T-helper 17 cell (primary cell): ENCODE measurements around the gene HOXB1. TPM values are rescaled to one million over a fixed set of nuclear protein-coding genes. Genes with fewer than 3 reads are reported as not detected.
"Not testable (repeated sequence)": the region's sequence is repeated elsewhere in the genome, so short reads cannot be mapped to it uniquely, and the experiment has no call there.

Source experiments
- ATAC-seq: fragments of 150-1000 bp; cut with Tn5 transposase; 2 replicates; pipeline ENCODE4 v1.10.0; 2021; ENCODE audit warnings: mild to moderate bottlenecking, moderate library complexity
- DNase-seq, 3 donors: peaks; one replicate each; pipeline versions ENCODE4 v3.0.0 to v3.0.0-alpha.2; 2020 to 2021
- H3K9me3 ChIP-seq: one replicate; pipeline ENCODE4 v1.7.0; 2013; ENCODE audit warnings: low read length, mild to moderate bottlenecking; ENCODE audit not compliant: control insufficient read depth, poor library complexity, severe bottlenecking
- H3K27ac Mint-ChIP-seq: one replicate; pipeline ENCODE4 v1.8.0; 2022; ENCODE audit warnings: mild to moderate bottlenecking, moderate library complexity, mixed read lengths
- H3K27me3 Mint-ChIP-seq: one replicate; pipeline ENCODE4 v1.8.0; 2022; ENCODE audit warnings: mixed read lengths
- H3K36me3 Mint-ChIP-seq: one replicate; pipeline ENCODE4 v1.8.0; 2022; ENCODE audit warnings: low read depth, mixed read lengths
- H3K4me1 Mint-ChIP-seq: one replicate; pipeline ENCODE4 v1.8.0; 2022; ENCODE audit warnings: mild to moderate bottlenecking, mixed read lengths
- H3K4me3 Mint-ChIP-seq: one replicate; pipeline ENCODE4 v1.8.0; 2022; ENCODE audit warnings: mild to moderate bottlenecking, moderate library complexity, mixed read lengths
- total RNA-seq, 4 donors: library from RNA in 2 of 4; stranded (reverse) in 2 of 4; gene quantifications; one replicate each; pipeline ENCODE4 v1.2.3 and lab custom pipeline; 2022 to 2026

The HOXB1 gene
- total RNA-seq, 2 donors from 2014 or later, result not detected

- H3K4me1 Mint-ChIP-seq, result peaks cover 5% of the 10 kb centered on the region
Observed at GRCh38 chr17:48522031-48522653, 8.7 kb downstream of the HOXB1 start.

GRCh38 chr17:48520631-48521079 lies 10.2 kb downstream of the HOXB1 start:
- ATAC-seq, result no peak
- Mint-ChIP-seq H3K4me3 (no peak overlapping the region), H3K4me1 (peaks cover 2% of the 10 kb centered on the region), H3K27ac (no peak overlapping the region), H3K27me3 (peaks cover 56% of the 10 kb centered on the region), H3K36me3 (peaks cover 6% of the 10 kb centered on the region)
- no peaks in the 10 kb centered on the region for H3K9me3 ChIP-seq
- no peak for DNase-seq

More at GRCh38 chr17:48522031-48522653, 8.7 kb downstream of the HOXB1 start:
- Mint-ChIP-seq H3K27me3 (peaks cover 59% of the 10 kb centered on the region), H3K27ac (no peak overlapping the region), H3K36me3 (peaks cover 6% of the 10 kb centered on the region), H3K4me3 (no peak overlapping the region)
- H3K9me3 ChIP-seq, result no peaks in the 10 kb centered on the region
- DNase-seq (no peak), ATAC-seq (no peak)

- no peaks in the 10 kb centered on the region for H3K9me3 ChIP-seq
- ATAC-seq (no peak), DNase-seq (no peak)
- Mint-ChIP-seq H3K27ac (no peak overlapping the region), H3K4me1 (peaks cover 3% of the 10 kb centered on the region), H3K27me3 (peaks cover 56% of the 10 kb centered on the region), H3K36me3 (peaks cover 3% of the 10 kb centered on the region), H3K4me3 (no peak overlapping the region)
Observed at GRCh38 chr17:48519427-48519826, 11.4 kb downstream of the HOXB1 start.

- no peak overlapping the region for H3K27ac Mint-ChIP-seq
- H3K36me3 Mint-ChIP-seq, result peaks cover 3% of the 10 kb centered on the region
- DNase-seq, result no peak
- H3K4me1 Mint-ChIP-seq, result peaks cover 12% of the 10 kb centered on the region
- no peaks in the 10 kb centered on the region for H3K9me3 ChIP-seq
- ATAC-seq, result no peak
- H3K27me3 Mint-ChIP-seq, result peaks cover 51% of the 10 kb centered on the region
- no peak overlapping the region for H3K4me3 Mint-ChIP-seq
Observed at GRCh38 chr17:48517478-48517877, 13.3 kb downstream of the HOXB1 start.

GRCh38 chr17:48515925-48516900 lies 14.6 kb downstream of the HOXB1 start:
- H3K9me3 ChIP-seq, result no peaks in the 10 kb centered on the region
- ATAC-seq (no peak), DNase-seq (no peak)
- H3K4me3 Mint-ChIP-seq, result no peak overlapping the region
- H3K27ac Mint-ChIP-seq, result no peak overlapping the region
- no peaks in the 10 kb centered on the region for H3K36me3 Mint-ChIP-seq
- peaks cover 51% of the 10 kb centered on the region for H3K27me3 Mint-ChIP-seq
- H3K4me1 Mint-ChIP-seq, result peaks cover 12% of the 10 kb centered on the region

- H3K9me3 ChIP-seq, result no peaks in the 10 kb centered on the region
- Mint-ChIP-seq H3K27ac (no peak overlapping the region), H3K4me1 (peaks cover 12% of the 10 kb centered on the region), H3K27me3 (peaks cover 41% of the 10 kb centered on the region), H3K36me3 (no peaks in the 10 kb centered on the region), H3K4me3 (no peak overlapping the region)
- ATAC-seq, result no peak
- DNase-seq, result no peak
Observed at GRCh38 chr17:48514477-48514876, 16.3 kb downstream of the HOXB1 start.

- H3K27me3 Mint-ChIP-seq, result peaks cover 41% of the 10 kb centered on the region
- no peak for ATAC-seq
- DNase-seq, result no peak
- H3K9me3 ChIP-seq, result no peaks in the 10 kb centered on the region
- no peaks in the 10 kb centered on the region for H3K36me3 Mint-ChIP-seq
- H3K4me3 Mint-ChIP-seq, result peak overlapping the region; percentile 65
- H3K27ac Mint-ChIP-seq, result peak overlapping the region; percentile 75
- peaks cover 12% of the 10 kb centered on the region for H3K4me1 Mint-ChIP-seq
Observed at GRCh38 chr17:48513666-48514455, 16.9 kb downstream of the HOXB1 start.

GRCh38 chr17:48513097-48513496 lies 17.7 kb downstream of the HOXB1 start:
- DNase-seq, result no peak
- Mint-ChIP-seq H3K4me1 (peaks cover 12% of the 10 kb centered on the region), H3K27me3 (peaks cover 46% of the 10 kb centered on the region), H3K4me3 (peak overlapping the region; percentile 65), H3K36me3 (no peaks in the 10 kb centered on the region), H3K27ac (peak overlapping the region; percentile 75)
- peak; percentile 35 for ATAC-seq
- no peaks in the 10 kb centered on the region for H3K9me3 ChIP-seq

- peak; percentile 84 for ATAC-seq
- no peaks in the 10 kb centered on the region for H3K9me3 ChIP-seq
- peak overlapping the region; percentile 24 for H3K27ac Mint-ChIP-seq
- DNase-seq, result no peak
- no peak overlapping the region for H3K4me3 Mint-ChIP-seq
- H3K27me3 Mint-ChIP-seq, result peaks cover 40% of the 10 kb centered on the region
- no peaks in the 10 kb centered on the region for H3K36me3 Mint-ChIP-seq
- H3K4me1 Mint-ChIP-seq, result peaks cover 12% of the 10 kb centered on the region
Observed at GRCh38 chr17:48510761-48511604, 19.8 kb downstream of the HOXB1 start.

GRCh38 chr17:48510381-48510760 lies 20.4 kb downstream of the HOXB1 start:
- Mint-ChIP-seq H3K4me3 (no peak overlapping the region), H3K27ac (peak overlapping the region; percentile 24), H3K27me3 (peaks cover 34% of the 10 kb centered on the region), H3K4me1 (peaks cover 11% of the 10 kb centered on the region), H3K36me3 (no peaks in the 10 kb centered on the region)
- DNase-seq (no peak), ATAC-seq (no peak)
- no peaks in the 10 kb centered on the region for H3K9me3 ChIP-seq

GRCh38 chr17:48509708-48510107 lies 21.1 kb downstream of the HOXB1 start:
- DNase-seq, H3K9me3 ChIP-seq, H3K4me3 Mint-ChIP-seq, H3K36me3 Mint-ChIP-seq, ATAC-seq: not testable (repeated sequence)
- peaks cover 15% of the 10 kb centered on the region for H3K4me1 Mint-ChIP-seq
- peak overlapping the region; percentile 74 for H3K27ac Mint-ChIP-seq
- peaks cover 27% of the 10 kb centered on the region for H3K27me3 Mint-ChIP-seq

- no peaks in the 10 kb centered on the region for H3K36me3 Mint-ChIP-seq
- H3K27ac Mint-ChIP-seq, result peak overlapping the region; percentile 66
- DNase-seq, result no peak
- H3K4me3 Mint-ChIP-seq, result no peak overlapping the region
- H3K4me1 Mint-ChIP-seq, result peaks cover 5% of the 10 kb centered on the region
- peaks cover 17% of the 10 kb centered on the region for H3K27me3 Mint-ChIP-seq
- H3K9me3 ChIP-seq, result no peaks in the 10 kb centered on the region
- ATAC-seq, result no peak
Observed at GRCh38 chr17:48506246-48506645, 24.6 kb downstream of the HOXB1 start.
